GM03348 (cell line): Measurements from ENCODE around the gene SPATA19.
"Not testable (repeated sequence)": the region's sequence is repeated elsewhere in the genome, so short reads cannot be mapped to it uniquely, and the experiment has no call there.

Experiments
- DNase-seq: peaks from one replicate; pipeline ENCODE4 v3.0.0; 2012; ENCODE audit warnings: low spot score

The SPATA19 gene, protein sequence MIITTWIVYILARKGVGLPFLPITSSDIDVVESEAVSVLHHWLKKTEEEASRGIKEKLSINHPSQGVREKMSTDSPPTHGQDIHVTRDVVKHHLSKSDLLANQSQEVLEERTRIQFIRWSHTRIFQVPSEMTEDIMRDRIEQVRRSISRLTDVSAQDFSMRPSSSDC

DNA sequence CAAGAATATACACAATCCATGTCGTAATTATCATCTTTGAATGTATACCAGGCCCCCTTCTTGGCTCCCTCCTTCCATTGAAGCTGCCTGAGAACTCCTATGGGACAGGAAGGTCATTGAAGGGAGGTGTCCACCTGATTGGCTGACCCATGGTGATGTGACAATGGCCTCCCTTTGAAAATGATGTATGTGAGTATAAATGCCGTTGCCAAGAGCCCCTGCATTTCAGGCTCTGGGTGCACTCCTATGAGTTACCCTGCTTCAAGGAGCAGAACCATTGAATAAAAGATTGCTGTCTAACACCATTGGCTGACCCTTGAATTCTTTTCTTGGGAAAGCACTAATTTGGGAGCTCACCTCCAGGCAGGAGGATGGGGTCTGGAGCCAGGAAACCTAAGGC is at the start of gene SPATA19:
TSS of gene SPATA19 (minus strand) at position 101 of the 400 bp plus-strand sequence. CDS start at position 34, 67 bp downstream.
- DNase-seq: no peak

DNA sequence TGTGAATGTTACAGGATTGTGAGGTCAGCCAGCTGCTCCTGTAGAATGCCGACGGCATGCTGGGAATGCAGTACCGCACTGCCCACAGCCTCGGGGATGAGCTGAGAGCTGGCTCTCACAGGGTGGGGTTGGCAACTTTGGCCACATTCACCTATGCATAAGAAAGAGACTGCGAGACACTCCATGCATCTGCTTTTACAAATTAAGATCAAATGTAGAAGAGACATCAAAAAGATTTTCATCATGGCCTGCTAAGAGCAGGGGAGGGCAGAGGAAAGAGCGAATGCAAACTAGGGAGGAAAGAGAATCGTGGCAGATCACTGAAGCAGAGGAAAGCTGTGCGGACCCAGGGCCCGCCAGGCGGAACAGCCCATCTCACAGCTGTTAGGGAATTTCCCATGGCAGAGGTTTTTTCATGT is 49.8 kb upstream of the SPATA19 start:
- no peak for DNase-seq

DNA sequence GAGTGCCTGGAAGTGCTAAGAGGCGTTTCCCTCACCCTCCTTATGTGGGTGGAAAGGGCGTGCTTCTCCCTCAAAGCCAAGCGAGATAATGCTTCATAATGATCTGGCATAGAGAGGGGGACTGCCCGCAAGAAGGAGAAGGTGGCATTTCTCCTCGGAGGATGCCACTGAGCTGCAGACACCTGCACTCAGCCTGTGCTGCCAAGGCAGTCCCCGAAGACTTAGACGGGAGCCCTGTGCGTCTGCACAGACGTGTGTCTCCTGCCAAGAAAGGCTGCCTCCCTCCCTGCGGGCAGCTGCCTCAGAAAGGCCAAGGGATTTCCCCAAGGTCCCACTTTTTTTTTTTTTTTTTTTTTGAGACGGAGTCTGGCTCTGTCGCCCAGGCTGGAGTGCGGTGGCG is 48.1 kb upstream of the SPATA19 start:
- no peak for DNase-seq

DNA sequence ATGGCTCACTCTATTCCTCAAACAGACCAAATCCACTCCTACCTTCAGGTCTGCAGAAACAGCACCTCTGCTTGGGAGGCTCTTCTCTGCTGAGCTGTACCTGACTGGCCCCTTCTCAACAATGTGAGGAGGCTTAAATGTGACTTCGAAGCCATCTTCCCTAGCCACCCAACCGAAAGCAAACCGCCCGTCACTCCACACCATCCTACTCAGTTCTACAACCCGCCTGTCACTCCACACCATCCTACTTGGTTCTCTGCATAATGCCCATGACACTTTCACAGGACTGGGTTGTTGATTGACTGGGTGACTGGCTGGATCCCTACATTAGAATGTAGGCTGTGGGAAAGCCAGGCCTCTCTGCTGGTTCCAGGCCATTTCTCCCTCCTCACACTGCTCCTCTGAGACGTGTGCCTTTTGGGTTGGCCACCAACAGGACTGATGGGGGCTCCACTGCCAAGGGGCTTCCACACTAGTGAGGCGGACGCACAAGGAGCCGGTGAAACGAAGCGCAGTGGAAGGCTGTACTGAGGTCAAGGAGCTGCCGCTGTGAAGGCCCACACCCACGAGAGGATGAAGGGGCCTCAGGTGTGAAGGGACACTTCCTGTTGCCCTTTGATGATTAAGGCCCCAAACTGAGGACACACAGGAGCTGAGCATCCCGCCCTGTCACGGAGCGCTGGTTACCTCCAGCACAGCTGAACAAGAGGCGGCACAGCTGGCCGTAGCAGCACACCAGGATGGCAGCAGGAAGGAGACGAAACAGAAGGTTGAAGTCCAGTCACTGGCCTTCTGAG is 47.5 kb upstream of the SPATA19 start:
- DNase-seq: no peak

DNA sequence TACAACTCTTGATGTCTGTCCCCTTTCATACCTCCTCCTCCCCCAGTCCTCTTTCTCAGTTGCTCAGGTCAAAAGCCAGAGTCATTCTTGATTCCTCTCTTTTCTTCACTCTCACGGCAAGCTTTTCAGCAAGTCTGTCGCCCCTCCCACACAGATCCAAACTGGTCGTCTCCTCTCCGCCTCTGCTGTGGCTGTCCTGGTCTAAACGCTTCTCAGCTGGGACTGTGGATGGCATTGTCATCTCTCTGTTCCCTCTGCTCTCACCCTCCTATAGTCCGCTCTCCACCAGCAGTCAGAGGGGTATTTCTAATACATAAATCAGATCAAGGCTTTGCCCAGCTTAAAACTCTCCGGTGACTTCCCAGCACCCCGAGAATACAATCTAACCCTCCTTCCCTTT is 46.8 kb upstream of the SPATA19 start:
- DNase-seq: no peak

DNA sequence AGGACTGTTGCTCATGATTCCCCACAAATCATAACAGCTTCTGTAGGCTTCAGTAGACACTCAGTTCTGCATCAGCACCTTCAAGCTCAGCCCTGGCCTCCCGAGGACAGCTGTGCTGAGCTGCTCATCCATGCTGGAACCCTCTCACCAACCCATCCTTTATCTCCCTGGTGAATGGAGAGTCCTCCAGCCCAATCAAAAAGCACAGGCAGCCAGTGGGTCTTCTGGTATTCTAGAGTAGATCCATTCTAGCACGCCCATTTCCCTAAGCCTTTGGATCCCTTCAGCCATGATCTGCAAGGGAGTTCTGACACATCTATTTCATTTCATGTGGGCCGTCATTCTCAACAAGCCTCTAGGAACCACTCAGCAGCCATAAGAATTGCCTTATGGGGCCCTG is 44.6 kb upstream of the SPATA19 start:
- DNase-seq: no peak

DNA sequence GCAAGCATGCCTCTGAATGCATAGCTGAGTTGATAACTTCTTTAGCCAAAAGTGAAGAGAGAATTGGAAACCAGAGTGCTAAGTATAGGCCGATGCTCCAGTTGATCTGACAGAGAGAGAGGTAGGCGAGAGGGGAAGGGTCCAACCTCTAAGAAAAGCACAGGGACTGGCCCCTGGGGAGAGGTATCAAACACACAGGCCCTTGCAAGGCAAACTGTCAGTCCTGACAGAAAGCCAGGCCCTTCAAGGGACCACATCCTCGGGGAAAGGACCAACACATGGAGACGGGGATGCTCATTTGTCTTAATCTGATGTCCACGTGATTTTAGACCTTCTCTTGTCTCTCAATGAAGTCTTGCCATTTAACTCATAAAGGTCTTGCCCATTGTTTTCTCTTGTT is 43.9 kb upstream of the SPATA19 start:
- no peak for DNase-seq

DNA sequence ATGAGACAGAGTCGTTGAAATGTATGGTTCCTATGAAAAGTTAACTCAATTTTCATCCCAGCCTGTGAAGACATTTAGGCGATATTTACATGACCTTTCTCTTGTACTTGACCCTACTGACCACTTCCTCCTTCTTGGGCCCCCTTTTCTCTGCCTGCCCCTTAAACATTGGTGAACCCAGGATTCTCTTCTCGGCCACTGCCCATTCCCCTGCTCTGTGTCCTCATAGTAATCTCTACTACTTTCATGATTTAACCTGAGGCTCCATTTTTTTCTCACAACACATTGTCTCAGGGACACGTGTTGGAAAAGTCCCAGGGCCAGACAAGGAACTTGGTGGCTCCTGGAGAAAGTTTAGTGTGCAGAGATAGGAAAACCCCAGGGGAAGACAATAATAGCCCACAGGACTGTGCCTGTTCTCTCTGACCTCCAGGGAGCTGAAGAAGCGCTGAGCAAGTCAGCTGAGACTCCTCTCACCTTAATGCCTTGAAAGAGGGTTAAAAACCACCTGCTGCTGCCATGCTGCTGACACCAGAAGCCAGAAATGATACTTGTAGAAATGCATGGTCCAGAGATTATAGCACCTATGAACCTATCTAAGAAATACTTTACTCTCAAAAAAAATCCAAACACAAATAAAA is 42.5 kb upstream of the SPATA19 start:
- DNase-seq: no peak

DNA sequence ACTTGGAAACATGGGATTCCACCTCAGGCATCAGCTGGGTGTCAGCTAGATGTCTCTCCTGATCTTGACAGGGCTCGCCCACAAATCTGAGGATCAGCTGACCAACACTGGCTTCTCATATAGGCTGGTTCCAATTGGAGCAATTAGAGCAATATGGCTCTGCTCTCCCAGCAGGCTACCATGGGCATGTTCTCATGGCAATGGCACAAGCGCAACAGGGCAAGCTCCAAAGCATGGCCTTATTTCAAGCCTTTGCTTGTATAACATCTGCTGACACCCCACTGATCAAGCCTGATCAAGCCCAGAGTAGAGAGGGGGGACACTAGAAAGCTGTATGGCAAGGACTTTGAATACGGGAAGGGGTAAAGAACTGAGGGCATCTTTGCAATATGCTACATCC is 40.7 kb upstream of the SPATA19 start:
- no peak for DNase-seq

DNA sequence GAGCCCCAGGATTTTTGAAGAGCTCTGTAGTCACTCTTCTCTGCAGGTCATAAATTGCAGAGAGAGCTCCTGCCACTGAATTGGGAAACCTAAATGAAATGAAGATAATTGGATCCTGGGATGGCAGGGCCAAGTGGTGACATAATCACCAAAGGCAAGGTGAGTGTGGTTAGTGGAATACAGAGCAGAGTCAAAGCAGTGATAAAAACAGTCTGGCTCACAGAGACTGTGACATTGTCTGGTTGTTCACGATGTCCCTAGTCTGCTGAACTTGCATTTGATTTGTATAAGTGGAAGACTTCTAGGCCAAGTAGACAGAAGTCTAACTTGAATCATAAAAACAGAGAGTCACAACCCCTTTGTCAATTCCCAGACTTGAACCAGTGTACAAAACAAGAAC is 26.8 kb upstream of the SPATA19 start:
- DNase-seq: no peak

DNA sequence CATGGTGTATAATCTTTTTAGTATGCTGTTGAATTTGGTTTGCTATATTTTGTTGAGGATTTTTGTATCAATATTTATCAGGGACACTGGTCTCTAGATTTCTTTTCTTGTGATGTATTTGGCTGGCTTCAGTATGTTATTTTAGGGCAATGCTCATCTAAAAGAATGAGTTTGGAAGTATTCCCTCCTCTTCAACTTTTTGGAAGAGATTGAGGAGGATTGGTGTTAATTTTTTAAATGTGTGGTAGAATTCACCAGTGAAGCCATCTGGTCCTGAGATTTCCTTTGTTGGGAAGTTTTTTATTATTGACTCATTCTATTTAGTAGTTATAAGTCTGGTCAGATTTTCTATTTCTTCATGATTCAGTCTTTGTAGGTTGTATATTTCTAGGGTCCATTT is 22.1 kb upstream of the SPATA19 start:
- no peak for DNase-seq

DNA sequence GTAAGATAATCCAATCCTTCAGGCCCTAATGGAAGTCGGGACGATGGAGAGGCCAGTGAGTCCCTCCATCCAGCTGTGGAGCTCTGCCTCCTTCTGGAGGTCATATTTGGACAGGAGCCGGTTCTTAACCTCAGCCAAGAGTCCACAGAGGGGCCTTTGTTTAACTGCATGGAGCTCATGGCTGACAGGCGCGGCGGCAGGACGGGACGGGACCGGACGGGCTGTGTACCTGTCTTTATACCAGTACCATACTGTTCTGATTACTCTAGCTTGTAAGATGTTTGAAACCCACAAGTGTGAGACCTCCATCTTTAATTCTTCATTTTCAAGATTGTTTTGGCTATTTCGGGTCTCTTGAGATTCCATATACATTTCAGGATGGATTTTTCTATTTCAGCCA is 20.2 kb upstream of the SPATA19 start:
- DNase-seq: no peak

DNA sequence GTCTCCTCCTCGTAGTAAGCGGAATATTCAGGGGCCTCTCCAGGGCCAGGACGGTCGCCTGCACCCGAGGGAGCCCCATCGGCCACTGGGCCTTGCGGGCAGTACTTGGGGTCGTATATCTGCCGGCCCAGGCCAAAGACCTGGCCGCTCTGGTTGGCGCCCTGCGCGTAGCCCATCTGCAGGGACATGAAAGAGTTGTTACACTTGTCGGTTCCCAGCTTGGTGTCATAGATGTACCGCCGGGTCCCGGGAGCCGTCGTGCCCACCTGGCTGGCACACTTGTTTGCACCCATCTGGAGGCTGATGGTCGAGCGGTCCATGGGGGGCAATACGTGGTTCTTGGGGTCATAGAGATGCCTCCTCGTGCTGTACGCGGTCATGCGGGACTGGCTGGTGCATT is 19.4 kb upstream of the SPATA19 start:
- no peak for DNase-seq

DNA sequence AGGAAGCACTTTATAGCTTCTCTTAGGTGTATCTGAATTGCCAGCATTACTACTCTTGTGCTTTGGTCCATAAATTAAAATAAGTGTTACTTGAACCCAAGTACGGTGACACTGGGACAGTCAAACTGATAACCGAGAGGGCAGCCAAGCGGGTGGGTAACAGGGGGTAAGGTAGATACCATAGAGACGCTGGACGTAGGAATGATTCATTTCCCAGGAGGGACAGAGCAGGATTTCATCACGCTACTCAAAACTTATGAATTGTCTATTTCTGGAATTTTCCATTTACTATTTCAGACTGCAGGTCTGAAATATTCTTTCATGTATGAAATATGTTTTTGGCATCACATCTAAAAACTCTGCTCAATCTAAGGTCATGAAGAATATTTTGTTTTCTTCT is 14.8 kb upstream of the SPATA19 start:
- no peak for DNase-seq

DNA sequence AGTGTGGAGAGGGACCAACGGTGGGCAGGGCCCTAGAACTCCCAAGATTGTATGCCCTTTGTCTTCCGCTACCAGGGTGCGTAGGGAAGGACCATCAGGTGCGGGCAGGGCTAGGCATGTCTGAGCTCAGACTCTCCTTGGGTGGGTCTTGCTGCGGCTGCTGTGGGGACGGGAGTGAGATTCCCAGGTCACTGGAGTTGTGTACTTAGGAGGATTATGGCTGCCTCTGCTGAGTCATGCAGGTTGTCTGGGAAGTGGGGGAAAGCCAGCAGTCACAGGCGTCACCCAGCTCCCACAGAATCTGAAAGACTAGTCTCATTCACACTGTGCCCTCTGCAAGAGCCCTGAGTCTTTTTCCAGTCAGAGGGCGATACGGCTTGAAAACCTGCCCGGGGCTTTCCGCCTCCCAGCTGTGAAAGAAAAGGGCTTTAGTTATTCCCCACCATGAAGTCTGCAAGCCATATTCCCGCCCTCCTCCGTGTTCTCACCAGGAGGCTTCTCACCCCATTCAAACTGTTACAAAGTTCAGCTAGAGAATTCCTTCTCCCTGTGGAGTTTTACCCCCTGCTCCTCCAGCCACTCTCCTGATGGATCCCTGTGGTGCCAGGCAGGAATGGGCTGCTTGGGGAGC is 9.1 kb upstream of the SPATA19 start:
- not testable (repeated sequence) for DNase-seq

DNA sequence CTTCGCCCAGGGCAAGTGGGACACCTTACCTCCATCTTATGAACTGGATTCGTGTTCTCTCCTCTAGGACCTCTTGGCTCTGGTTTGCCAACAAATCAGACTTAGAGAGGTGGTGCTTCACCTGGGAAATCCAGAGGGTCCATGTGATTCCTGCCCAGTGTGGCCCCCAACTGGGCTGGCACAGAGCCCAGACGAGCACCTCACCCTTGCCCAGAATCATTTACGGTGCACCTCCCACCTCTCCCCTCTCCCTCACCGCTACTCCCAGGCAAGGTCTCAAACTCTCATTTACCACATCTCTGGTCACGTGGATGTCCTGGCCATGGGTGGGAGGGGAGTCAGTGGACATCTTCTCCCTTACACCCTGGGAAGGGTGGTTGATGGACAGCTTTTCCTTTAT is 1.1 kb downstream of the SPATA19 start:
- DNase-seq: no peak

DNA sequence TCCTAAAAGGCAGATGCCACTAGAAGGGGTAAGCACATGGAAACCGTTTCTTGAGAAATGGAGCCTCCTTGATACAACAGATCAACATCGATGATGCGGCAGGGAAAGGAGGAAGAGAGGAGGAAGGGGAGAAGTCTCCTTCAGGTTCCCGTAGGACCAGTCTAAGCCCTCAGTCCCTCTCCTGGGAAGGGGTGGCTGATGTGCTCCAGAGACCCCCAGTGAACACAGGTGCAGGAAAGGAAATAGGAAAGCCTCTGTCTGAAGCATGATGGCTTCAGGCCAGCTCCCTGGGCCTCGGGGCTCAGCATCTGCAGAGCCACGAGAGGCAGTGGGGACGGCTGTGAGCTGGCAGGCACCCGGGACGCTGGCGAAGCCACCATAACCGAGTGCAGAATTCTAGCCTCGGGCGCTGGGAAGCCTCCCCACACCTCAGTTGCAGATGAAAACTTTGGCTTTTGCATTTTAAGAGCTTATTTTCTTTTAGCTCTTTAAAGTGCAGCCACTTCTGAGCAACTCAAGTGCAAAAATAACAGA is 1.8 kb downstream of the SPATA19 start:
- no peak for DNase-seq

DNA sequence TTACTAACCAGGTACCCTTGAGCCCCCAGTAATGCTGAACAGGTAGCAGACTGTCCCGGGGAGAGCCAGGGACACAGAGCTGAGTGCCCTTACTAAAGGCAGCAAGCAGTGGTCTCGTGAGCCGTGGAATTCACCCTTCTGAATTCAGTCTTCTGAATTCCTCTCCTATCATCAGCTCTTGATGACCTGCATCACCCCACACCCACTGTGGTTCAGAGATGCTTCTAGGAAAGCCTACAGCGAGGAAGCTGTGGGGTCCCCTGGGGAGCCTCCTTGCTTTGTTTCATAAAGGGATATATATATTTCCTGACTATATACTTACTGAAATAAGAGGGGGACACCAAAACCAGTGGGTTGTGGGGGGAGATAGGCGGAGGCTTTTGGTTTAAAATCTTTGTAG is 2.6 kb downstream of the SPATA19 start:
- DNase-seq: no peak

DNA sequence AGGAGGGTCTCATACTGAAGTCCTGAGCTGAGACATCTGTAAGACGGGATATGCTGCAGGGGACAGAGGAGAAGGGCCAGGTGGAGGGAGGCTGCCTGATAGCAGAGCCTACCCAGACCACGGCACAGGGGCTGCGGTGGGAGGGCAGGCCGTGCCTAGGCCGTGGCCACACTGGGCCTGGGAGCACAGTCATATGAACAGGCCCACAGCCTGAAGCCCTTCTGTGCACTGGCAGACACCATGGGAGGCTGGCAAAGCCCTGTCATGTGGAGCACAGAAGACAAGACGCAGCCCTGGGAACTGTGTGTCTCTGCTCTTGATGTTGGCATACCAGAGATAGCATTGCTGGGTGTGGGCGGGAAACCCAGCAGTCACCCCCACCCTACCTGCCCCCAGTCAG is 3.3 kb downstream of the SPATA19 start:
- DNase-seq: peak; percentile 1

DNA sequence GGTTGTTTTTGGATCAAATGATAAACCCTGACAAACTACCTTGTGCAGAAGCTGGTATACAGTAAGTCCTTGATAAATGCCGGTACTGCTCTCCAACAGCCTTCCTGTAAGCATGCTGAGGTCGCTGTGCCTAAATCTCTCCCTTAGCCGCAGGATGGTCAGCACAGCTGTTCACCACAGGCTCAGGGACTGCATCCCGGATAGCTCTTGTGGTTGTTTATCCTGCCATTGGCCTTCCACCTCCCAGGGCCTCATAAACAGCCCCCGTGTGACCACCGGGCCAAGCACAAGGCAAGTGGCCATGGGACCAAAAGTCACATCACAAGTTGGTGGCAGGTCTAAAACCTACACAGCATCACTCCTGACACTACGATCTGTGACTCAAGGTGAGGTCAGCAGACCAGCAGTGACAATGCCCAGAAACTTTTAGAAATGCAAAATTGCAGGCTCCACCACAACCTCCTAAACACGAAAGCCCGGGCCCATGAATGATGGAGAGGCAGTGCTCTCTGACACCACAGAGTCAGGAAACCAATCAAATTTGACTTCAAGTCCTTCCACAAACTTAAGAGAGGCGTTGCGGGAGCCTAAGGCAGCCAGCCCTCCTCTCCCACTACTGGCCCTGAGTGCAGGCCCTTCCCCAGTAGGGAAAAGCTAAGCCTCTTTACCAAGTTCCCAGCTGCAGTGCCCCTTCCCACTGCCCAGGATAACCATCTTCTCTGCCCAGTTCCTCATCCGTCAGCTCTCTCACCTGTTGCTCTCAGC is 3.9 kb downstream of the SPATA19 start:
- DNase-seq: peak; percentile 2

DNA sequence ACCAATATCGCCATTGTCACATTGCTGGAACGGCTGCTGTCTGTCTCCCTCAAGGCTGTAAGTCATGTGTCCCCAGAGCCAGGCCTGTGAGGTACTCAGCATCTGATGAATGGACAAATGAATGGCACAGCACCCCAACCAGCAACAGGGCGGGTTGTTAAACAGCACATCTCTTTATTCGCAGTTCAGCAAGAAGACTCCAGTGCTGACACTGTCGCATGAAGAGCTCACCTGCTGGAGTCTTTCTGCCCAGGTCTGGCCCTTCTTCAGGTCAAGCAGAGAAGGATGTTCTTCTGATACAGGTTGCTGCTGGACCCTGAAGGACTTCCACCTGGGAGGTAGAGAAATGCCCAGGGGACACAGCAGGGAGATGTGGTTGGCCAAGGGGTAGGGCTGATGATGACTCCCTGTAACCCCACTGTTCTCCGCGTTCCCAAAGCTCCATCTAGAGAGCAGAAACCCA is 4.8 kb downstream of the SPATA19 start:
- DNase-seq: no peak
